ENCODE measurements around the gene RIPK1.

The RIPK1 gene

DNA sequence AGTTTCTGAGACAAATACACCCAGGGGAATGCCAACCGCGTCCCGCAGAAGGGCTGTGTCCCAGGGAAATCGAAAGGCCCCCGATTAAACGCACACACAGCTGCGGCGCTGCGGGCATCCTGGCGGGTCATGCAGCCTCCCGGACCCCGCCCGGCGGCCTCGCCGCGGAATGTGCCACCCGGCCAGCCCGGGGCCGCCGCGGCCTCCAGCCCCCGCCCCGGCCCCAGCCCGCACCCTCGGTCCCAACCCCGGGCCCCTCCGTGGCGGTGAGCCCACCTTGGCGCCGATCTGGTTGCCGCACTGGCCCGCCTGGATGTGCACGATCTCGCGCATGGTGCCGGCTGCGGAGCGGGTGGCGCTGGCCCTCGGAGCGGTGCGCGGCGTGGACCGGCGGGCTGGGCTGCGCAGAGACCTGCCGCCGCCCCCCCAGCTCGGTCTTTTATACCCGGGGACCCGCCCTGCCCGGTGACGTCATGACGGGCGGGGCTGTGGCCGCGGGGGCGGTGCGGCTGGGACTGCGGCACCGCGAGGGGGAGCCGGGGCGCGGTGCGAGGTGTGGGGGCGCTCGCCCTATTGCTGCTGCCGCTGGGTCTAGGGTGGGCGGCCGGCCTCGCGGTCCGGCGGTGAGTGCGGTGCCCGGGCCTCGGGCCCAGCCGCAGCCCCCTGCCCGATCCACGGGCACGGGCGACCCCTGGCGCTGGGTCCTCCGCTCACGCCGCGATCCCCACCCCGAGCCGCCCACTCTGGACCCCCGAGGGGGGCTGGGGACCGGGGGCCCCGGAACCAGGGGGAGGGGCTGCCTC lies 89.0 kb downstream of the RIPK1 start, which contains the start of gene TUBB2A:
Gene TUBB2A (minus strand): TSS at position 414 of the 803 bp plus-strand sequence. CDS start 81 bp downstream, at position 333.
- FAIRE-seq, result peak; percentile 55
- DNase-seq (ENCODE audit: extremely low spot score, insufficient read length, low read depth), result peak; percentile 88

DNA sequence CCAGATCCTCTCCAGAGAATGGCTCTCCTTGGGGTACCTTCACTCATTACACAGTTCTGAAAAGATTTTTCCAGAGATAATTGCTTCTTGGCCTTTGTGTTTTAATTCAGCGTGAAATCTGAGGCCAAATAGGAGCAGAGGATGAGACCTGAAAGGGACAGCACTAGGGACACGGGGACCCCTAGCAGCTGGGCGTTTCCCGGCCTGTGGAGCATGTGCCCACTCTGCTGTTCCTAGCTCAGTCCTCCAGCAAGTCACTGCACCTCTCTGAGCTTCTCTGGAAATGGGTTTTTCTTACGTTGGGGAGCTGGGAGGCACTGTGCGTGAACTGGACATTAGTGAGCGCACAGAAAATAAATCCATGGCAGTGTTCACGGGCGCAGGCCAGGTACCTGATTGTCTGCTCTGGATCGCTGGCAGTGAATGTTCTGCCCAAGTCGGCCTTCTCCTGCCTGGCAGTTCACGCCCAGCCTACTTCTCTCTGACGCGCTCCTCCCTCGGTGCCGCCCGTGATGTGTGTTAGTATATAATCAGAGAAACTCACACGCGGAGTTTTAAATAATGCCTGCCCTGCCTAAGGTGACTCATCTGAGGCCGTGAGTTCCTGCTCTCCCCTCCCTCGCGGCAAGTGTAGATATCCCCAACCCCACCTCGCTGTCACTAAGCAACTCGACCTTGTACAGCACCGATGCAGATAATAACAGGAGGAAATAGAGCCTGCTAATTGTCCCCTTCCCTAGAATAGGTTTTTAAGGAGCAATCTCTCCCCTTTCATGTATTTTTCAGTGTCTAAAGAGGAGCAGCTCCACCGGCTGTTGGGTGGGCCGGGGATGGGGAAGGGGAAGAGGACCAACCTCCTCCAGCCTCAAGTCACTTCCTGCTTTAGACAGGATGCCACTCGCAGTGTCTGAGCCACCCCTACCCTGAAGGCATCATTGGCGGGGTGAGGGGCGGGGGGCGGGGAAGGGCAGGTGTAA lies 91.8 kb downstream of the RIPK1 start:
- DNase-seq (ENCODE audit: extremely low spot score, insufficient read length, low read depth) (no peak), FAIRE-seq (no peak)

- FAIRE-seq, result no peak
- DNase-seq (ENCODE audit: extremely low spot score, insufficient read length, low read depth), result no peak
Measured at GRCh38 chr6:3162067-3162497, 93.8 kb downstream of the RIPK1 start.

GRCh38 chr6:3162565-3163247 lies 94.4 kb downstream of the RIPK1 start:
- DNase-seq (ENCODE audit: extremely low spot score, insufficient read length, low read depth) (no peak), FAIRE-seq (no peak)

DNA sequence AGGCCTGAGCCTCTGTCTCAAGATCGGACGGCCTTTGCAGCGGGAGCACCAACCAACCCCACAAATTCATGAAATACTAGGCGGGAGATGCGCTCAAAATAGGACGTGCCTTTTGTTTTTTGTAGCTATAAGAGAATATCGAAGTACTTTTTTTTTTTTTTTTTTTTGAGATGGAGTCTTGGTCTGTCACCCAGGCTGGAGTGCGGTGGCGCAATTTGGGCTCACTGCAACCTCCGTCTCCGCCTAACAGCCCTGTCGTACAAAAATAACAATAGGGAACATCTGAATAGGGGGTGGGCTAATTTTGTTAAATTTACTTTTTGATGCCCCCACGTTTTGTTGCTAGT lies 94.9 kb downstream of the RIPK1 start:
- DNase-seq (ENCODE audit: extremely low spot score, insufficient read length, low read depth) (no peak), FAIRE-seq (no peak)

DNA sequence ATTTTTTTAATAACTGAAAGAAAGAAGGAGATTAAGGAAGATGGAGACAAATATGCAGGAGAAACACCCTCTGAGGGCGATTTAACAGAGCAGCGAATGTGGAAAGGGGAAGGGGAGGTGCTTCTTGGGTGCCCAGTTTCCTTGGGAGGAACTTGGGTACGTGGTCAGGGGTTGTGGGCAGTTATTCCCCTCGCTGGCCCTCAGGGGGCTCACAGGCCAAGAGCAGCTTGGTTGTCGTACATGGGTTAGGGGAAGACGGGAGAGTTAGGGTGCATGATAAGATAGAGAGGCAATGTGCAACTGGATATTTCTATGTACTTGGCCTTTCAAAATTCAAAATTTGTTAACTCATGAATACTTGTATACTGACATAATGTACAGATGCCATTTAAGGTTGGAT lies 96.1 kb downstream of the RIPK1 start:
- FAIRE-seq (no peak), DNase-seq (ENCODE audit: extremely low spot score, insufficient read length, low read depth) (no peak)

All from GM18507 (cell line).